ENCODE data around the gene IQSEC1. TPM values are rescaled to one million over a fixed set of nuclear protein-coding genes. Genes with fewer than 3 reads are reported as not detected.

The IQSEC1 gene
- total and polyA plus RNA-seq, 9 of the 15 experiments (the other 6 are each of a cell fraction or from before 2014, with no cell fraction given), result 0.56 to 39.0 (median 6.8) TPM

DNA sequence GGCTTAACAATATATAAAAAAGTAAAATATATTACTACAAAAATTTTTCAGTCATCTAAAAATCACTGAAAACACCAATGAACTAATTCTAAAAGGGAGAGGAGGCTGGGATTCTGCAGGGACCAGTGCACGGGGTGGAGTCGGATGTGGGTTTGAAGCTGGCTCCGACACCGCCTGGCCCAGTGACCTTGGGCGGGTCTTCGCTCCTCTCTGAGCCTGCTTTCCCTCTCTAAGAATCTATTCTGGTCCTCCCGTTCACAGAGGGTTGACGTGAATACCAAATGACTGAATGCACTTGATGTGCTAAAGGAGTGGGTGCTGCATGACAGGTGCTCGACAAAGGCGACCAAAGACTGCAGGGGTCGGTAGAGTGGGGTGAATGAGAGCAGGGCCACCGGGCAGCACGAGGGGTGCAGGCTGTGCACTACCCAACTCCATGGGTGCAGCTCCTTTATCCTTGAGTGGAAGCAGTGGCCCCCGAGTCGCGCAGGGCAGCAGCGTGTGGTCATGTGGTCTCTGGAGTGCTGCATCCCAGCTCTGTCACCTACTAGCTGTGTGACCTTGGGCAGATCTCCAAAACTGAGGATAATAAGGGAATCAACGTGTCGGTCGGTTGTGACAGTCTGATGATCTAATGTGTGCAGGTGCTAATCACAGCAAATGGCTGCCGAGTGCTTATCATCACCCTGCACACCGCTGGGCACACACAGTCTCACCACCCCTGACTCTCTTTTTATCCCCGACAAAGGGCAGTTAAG, 8.6 kb upstream of the IQSEC1 start (continued):
- TF ChIP-seq, protein P1, sequence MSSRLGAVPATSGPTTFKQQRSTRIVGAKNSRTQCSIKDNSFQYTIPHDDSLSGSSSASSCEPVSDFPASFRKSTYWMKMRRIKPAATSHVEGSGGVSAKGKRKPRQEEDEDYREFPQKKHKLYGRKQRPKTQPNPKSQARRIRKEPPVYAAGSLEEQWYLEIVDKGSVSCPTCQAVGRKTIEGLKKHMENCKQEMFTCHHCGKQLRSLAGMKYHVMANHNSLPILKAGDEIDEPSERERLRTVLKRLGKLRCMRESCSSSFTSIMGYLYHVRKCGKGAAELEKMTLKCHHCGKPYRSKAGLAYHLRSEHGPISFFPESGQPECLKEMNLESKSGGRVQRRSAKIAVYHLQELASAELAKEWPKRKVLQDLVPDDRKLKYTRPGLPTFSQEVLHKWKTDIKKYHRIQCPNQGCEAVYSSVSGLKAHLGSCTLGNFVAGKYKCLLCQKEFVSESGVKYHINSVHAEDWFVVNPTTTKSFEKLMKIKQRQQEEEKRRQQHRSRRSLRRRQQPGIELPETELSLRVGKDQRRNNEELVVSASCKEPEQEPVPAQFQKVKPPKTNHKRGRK (tag; IDR thresholded peaks at IDR 0.05), result no peak
- TF ChIP-seq ZNF561 (CRISPR knock-in tag; conservative IDR thresholded peaks at IDR 0.05) (no peak), GATAD2B (IDR thresholded peaks at IDR 0.05; ENCODE audit: borderline replicate concordance) (no peak), BHLHE40 (IDR thresholded peaks at IDR 0.05; ENCODE audit: low read length) (peak; percentile 49), ARNT (IDR thresholded peaks at IDR 0.05) (no peak), ZNF175 (CRISPR knock-in tag; IDR thresholded peaks at IDR 0.05; ENCODE audit: low read depth) (no peak), ARID1B (IDR thresholded peaks at IDR 0.05) (peak; percentile 78), HDAC8 (tag; IDR thresholded peaks at IDR 0.05) (no peak), CBFA2T3 (IDR thresholded peaks at IDR 0.05) (peak; percentile 79), JUN (IDR thresholded peaks at IDR 0.05; ENCODE audit: borderline replicate concordance, low read depth, low read length) (no peak), JUN (CRISPR knock-in tag; IDR thresholded peaks at IDR 0.05; ENCODE audit: borderline replicate concordance) (no peak), EP300 (IDR thresholded peaks at IDR 0.05; ENCODE audit: low read length) (peak; percentile 64), ZNF174 (CRISPR knock-in tag; IDR thresholded peaks at IDR 0.05) (no peak), PRPF4 (IDR thresholded peaks at IDR 0.05; ENCODE audit: insufficient read depth, low read depth, low read length, poor library complexity, severe bottlenecking) (no peak), ZNF699 (CRISPR knock-in tag; IDR thresholded peaks at IDR 0.05; ENCODE audit: insufficient replicate concordance) (no peak)
- TF ChIP-seq, protein P2, sequence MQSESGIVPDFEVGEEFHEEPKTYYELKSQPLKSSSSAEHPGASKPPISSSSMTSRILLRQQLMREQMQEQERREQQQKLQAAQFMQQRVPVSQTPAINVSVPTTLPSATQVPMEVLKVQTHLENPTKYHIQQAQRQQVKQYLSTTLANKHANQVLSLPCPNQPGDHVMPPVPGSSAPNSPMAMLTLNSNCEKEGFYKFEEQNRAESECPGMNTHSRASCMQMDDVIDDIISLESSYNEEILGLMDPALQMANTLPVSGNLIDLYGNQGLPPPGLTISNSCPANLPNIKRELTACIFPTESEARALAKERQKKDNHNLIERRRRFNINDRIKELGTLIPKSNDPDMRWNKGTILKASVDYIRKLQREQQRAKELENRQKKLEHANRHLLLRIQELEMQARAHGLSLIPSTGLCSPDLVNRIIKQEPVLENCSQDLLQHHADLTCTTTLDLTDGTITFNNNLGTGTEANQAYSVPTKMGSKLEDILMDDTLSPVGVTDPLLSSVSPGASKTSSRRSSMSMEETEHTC (IDR thresholded peaks at IDR 0.05), result 0 out of 2 replicates have a peak, but pooled peaks have one; percentile 17
- TF ChIP-seq, protein P3, sequence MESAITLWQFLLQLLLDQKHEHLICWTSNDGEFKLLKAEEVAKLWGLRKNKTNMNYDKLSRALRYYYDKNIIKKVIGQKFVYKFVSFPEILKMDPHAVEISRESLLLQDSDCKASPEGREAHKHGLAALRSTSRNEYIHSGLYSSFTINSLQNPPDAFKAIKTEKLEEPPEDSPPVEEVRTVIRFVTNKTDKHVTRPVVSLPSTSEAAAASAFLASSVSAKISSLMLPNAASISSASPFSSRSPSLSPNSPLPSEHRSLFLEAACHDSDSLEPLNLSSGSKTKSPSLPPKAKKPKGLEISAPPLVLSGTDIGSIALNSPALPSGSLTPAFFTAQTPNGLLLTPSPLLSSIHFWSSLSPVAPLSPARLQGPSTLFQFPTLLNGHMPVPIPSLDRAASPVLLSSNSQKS (CRISPR knock-in tag; IDR thresholded peaks at IDR 0.05), result no peak
- TF ChIP-seq, protein P4, sequence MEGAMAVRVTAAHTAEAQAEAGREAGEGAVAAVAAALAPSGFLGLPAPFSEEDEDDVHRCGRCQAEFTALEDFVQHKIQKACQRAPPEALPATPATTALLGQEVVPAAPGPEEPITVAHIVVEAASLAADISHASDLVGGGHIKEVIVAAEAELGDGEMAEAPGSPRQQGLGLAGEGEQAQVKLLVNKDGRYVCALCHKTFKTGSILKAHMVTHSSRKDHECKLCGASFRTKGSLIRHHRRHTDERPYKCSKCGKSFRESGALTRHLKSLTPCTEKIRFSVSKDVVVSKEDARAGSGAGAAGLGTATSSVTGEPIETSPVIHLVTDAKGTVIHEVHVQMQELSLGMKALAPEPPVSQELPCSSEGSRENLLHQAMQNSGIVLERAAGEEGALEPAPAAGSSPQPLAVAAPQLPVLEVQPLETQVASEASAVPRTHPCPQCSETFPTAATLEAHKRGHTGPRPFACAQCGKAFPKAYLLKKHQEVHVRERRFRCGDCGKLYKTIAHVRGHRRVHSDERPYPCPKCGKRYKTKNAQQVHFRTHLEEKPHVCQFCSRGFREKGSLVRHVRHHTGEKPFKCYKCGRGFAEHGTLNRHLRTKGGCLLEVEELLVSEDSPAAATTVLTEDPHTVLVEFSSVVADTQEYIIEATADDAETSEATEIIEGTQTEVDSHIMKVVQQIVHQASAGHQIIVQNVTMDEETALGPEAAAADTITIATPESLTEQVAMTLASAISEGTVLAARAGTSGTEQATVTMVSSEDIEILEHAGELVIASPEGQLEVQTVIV (CRISPR knock-in tag; IDR thresholded peaks at IDR 0.05; ENCODE audit: borderline replicate concordance), result no peak
- TF ChIP-seq, protein P5, sequence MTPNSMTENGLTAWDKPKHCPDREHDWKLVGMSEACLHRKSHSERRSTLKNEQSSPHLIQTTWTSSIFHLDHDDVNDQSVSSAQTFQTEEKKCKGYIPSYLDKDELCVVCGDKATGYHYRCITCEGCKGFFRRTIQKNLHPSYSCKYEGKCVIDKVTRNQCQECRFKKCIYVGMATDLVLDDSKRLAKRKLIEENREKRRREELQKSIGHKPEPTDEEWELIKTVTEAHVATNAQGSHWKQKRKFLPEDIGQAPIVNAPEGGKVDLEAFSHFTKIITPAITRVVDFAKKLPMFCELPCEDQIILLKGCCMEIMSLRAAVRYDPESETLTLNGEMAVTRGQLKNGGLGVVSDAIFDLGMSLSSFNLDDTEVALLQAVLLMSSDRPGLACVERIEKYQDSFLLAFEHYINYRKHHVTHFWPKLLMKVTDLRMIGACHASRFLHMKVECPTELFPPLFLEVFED (CRISPR knock-in tag; conservative IDR thresholded peaks at IDR 0.05), result no peak
